Erythroblast (primary cell): ENCODE data around the gene ETV5.

Experiments
- GATA1 ChIP-seq: IDR thresholded peaks from 2 replicates; pipeline ENCODE4 v1.6.1; 2011; ENCODE audit warnings: low read depth, mild to moderate bottlenecking, control low read depth, low read length, moderate library complexity
- POLR2A ChIP-seq: IDR thresholded peaks from 2 replicates; pipeline ENCODE4 v1.6.1; 2011; ENCODE audit warnings: mild to moderate bottlenecking, low read length

- no peak for TF ChIP-seq POLR2A
- no peak for TF ChIP-seq GATA1
Measured at GRCh38 chr3:186121278-186121677, 12.4 kb upstream of the ETV5 start.
